Measurements from ENCODE around the gene TADA2A.

The TADA2A gene

DNA sequence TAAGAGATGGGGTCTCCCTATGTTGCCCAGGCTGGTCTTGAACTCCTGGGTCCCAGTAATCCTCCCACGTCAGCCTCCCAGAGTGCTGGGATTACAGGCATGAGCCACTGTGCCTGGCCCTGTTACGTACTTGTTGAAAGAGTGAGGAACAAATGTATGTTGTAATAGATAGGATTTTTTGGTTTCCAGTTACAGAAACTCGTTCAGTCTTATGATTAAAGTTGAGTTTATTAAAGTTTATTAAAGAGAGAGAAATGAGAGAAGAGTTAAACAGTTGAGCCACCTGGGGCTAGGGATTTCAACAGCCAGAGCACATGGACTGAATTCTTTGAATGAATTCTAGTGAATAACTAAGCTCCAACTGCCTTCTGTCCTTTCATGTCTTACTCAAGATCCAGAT is 3.7 kb downstream of the TADA2A start:
- Histone ChIP-seq H3K36me3 (ENCODE audit: control insufficient read depth, insufficient read depth, low read length) (peaks cover 3% of the 10 kb centered on the region), H3K27me3 (replicated peaks; ENCODE audit: control insufficient read depth, insufficient read depth, low read length) (no peaks in the 10 kb centered on the region), H3K4me3 (replicated peaks; ENCODE audit: low read depth, low read length) (no peak overlapping the region)
- DNase-seq (ENCODE audit: extremely low read depth, insufficient read length): no peak
- TF ChIP-seq, protein P1, sequence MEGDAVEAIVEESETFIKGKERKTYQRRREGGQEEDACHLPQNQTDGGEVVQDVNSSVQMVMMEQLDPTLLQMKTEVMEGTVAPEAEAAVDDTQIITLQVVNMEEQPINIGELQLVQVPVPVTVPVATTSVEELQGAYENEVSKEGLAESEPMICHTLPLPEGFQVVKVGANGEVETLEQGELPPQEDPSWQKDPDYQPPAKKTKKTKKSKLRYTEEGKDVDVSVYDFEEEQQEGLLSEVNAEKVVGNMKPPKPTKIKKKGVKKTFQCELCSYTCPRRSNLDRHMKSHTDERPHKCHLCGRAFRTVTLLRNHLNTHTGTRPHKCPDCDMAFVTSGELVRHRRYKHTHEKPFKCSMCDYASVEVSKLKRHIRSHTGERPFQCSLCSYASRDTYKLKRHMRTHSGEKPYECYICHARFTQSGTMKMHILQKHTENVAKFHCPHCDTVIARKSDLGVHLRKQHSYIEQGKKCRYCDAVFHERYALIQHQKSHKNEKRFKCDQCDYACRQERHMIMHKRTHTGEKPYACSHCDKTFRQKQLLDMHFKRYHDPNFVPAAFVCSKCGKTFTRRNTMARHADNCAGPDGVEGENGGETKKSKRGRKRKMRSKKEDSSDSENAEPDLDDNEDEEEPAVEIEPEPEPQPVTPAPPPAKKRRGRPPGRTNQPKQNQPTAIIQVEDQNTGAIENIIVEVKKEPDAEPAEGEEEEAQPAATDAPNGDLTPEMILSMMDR (IDR thresholded peaks at IDR 0.05; ENCODE audit: insufficient read depth, low read length, poor library complexity, severe bottlenecking): no peak

DNA sequence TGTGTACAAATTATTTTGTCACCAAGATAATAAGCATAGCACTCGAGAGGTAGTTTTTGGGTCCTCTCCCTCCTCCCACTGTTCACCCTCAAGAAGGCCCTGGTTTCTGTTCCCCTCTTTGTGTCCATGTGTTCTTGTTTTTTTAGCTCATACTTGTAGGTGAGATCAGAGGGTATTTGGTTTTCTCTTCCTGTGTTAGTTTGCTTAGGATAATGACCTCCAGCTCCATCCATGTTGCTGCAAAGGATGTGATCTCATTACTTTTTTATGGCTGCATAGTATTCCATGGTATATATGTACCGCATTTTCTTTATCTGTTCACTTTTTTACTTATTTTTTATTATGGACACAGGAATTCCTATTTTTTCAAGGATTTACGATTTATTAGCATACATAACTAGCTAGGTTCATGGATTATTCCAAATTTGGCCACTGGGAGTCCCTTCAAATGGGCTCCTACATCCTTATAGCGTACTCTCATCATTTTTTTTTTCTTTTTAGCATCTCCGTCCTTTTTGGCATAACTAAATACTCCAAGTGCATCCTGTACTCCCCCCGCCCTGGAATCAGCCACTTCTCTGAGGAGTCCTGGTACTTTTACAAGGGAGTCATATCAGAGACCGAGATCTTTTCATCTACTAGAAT is 7.3 kb downstream of the TADA2A start:
- Histone ChIP-seq H3K27me3 (replicated peaks; ENCODE audit: control insufficient read depth, insufficient read depth, low read length) (no peaks in the 10 kb centered on the region), H3K36me3 (ENCODE audit: control insufficient read depth, insufficient read depth, low read length) (peaks cover 3% of the 10 kb centered on the region), H3K4me3 (replicated peaks; ENCODE audit: low read depth, low read length) (no peak overlapping the region)
- no peak for DNase-seq (ENCODE audit: extremely low read depth, insufficient read length)
- TF ChIP-seq, protein P1 (IDR thresholded peaks at IDR 0.05; ENCODE audit: insufficient read depth, low read length, poor library complexity, severe bottlenecking): no peak

DNA sequence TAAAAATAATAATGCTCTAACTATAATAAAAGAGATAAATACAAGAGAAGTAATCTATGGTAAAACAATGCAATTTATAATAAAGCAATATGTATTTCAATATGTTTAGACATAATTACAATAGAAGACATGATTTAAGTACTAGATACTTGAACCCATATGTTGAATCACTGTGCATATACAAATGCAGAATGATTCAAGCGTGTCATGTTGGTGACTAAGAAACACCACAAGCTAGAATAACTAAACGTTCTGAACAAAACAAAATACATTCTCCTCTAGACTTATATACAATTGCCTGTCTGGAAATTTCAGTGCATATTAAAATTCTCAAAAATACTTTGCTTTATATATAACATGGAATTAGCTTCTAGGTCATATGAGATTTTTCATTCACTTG is 11.2 kb downstream of the TADA2A start:
- TF ChIP-seq, protein P1 (IDR thresholded peaks at IDR 0.05; ENCODE audit: insufficient read depth, low read length, poor library complexity, severe bottlenecking): no peak
- Histone ChIP-seq H3K27me3 (replicated peaks; ENCODE audit: control insufficient read depth, insufficient read depth, low read length) (no peaks in the 10 kb centered on the region), H3K36me3 (ENCODE audit: control insufficient read depth, insufficient read depth, low read length) (no peaks in the 10 kb centered on the region; the same call in none of the 2 replicates), H3K4me3 (replicated peaks; ENCODE audit: low read depth, low read length) (no peak overlapping the region)
- DNase-seq (ENCODE audit: extremely low read depth, insufficient read length): no peak

DNA sequence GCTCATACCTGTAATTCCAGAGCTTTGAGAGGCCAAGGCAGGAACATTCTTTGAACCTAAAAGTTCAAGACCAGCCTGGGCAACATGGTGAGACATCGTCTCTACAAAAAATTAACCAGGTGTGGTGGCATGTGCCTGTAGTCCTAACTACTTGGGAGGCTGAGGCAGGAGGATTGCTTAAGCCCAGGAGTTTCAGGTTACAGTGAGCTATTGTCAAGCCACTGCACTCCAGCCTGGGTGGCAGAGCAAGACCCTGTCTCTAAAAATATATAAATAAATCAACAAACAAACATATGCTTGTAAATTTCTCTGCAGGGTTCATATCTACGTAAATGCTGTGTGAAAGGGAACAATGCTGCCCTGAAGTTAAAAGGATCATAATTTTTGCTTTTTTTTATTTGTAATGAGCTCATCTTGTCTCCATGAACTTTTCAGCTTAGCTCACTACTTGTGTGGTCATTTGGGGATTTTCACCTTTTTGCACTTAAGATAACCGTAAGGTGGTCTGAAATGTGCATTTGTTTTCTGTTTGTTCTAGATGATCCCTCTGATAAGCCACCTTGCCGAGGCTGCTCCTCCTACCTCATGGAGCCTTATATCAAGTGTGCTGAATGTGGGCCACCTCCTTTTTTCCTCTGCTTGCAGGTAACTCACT is 16.4 kb downstream of the TADA2A start:
- no peak overlapping the region for H3K4me3 ChIP-seq (replicated peaks; ENCODE audit: low read depth, low read length)
- H3K36me3 ChIP-seq (ENCODE audit: control insufficient read depth, insufficient read depth, low read length): peaks cover 7% of the 10 kb centered on the region
- no peak for DNase-seq (ENCODE audit: extremely low read depth, insufficient read length)
- H3K27me3 ChIP-seq (replicated peaks; ENCODE audit: control insufficient read depth, insufficient read depth, low read length): no peaks in the 10 kb centered on the region
- TF ChIP-seq, protein P1 (IDR thresholded peaks at IDR 0.05; ENCODE audit: insufficient read depth, low read length, poor library complexity, severe bottlenecking): no peak

DNA sequence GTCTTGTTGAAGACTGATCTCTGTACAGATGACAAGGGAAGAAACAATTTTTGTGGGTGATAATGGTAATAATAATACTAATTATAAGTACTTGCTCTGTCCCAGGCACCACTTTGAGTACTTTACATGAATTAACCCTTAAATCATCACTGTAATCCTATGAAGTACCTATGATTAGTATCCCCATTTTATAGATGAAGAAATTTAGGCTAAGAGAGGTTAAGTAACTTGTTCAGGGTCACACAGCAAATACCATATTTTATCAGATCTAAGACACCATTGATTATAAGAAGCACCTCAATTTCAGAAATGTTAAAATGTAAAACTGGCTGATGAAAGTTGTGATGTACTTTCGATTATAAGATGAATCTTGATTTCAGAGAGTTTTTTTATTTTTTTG is 18.6 kb downstream of the TADA2A start:
- H3K36me3 ChIP-seq (ENCODE audit: control insufficient read depth, insufficient read depth, low read length): peaks cover 7% of the 10 kb centered on the region
- TF ChIP-seq, protein P1 (IDR thresholded peaks at IDR 0.05; ENCODE audit: insufficient read depth, low read length, poor library complexity, severe bottlenecking): no peak
- no peak for DNase-seq (ENCODE audit: extremely low read depth, insufficient read length)

More for the DNA sequence above, 18.6 kb downstream of the TADA2A start:
- Histone ChIP-seq H3K27me3 (replicated peaks; ENCODE audit: control insufficient read depth, insufficient read depth, low read length) (no peaks in the 10 kb centered on the region), H3K4me3 (replicated peaks; ENCODE audit: low read depth, low read length) (no peak overlapping the region)

All from GM06990 (cell line).